GM19035 (cell line): ENCODE data around the gene FAM83G.
A peak's percentile ranks its signal among the peaks of the same experiment; 100 is the strongest.

Experiments used
- ATAC-seq: cut with Tn5 transposase; IDR thresholded peaks from one replicate; pipeline ENCODE4 v1.9.1; 2021; ENCODE audit not compliant: unreplicated experiment

Gene FAM83G

GRCh38 chr17:18970582-18971480 is 33.7 kb downstream of the FAM83G start:
- no peak for ATAC-seq

GRCh38 chr17:18968945-18969887 is 35.3 kb downstream of the FAM83G start:
- ATAC-seq: no peak

GRCh38 chr17:18968345-18968744 is 36.2 kb downstream of the FAM83G start:
- ATAC-seq: no peak

GRCh38 chr17:18967916-18968315 is 36.6 kb downstream of the FAM83G start:
- no peak for ATAC-seq

GRCh38 chr17:18966831-18967624 is 37.5 kb downstream of the FAM83G start:
- no peak for ATAC-seq

GRCh38 chr17:18965530-18966236 is 38.9 kb downstream of the FAM83G start:
- no peak for ATAC-seq

- ATAC-seq: no peak
These were observed 40.0 kb downstream of the FAM83G start for GRCh38 chr17:18964550-18964949.

GRCh38 chr17:18964018-18964351 is 40.6 kb downstream of the FAM83G start:
- ATAC-seq: no peak

- no peak for ATAC-seq
These were observed 41.2 kb downstream of the FAM83G start for GRCh38 chr17:18963126-18964017.

GRCh38 chr17:18962494-18962815 is 42.1 kb downstream of the FAM83G start:
- ATAC-seq: no peak

- ATAC-seq: no peak
These were observed 42.7 kb downstream of the FAM83G start for GRCh38 chr17:18961634-18962493.

- ATAC-seq: peak; percentile 80
These were observed 43.6 kb downstream of the FAM83G start for GRCh38 chr17:18960803-18961511.

GRCh38 chr17:18960241-18960665 is 44.3 kb downstream of the FAM83G start:
- ATAC-seq: no peak

GRCh38 chr17:18959845-18960240 is 44.7 kb downstream of the FAM83G start:
- no peak for ATAC-seq

- no peak for ATAC-seq
These were observed 45.3 kb downstream of the FAM83G start for GRCh38 chr17:18959071-18959844.

GRCh38 chr17:18958611-18959010 is 46.0 kb downstream of the FAM83G start:
- no peak for ATAC-seq

GRCh38 chr17:18957831-18958230 is 46.7 kb downstream of the FAM83G start:
- no peak for ATAC-seq
